Astrocyte (in vitro differentiated cells and primary cell): ENCODE results near the gene HIPK2. TPM values are rescaled to one million over a fixed set of nuclear protein-coding genes. Genes with fewer than 3 reads are reported as not detected.

Experiments used
- DNase-seq: peaks from one replicate; pipeline ENCODE4 v3.0.0-alpha.2; 2010; ENCODE audit warnings: low read depth
- FAIRE-seq: peaks from 2 replicates; lab custom pipeline; 2011; peaks lifted over from hg19 to GRCh38; lab: Jason Lieb, UNC
- H2AFZ ChIP-seq: 2 replicates; pipeline ENCODE4 v1.6.0; 2012; ENCODE audit warnings: low read depth, low read length, inconsistent platforms
- H3K27ac ChIP-seq: 2 replicates; pipeline ENCODE4 v1.5.1; 2011; ENCODE audit warnings: low read depth, low read length, inconsistent platforms
- H3K27me3 ChIP-seq: 2 replicates; pipeline ENCODE4 v1.6.0; 2011; ENCODE audit warnings: low read length, inconsistent platforms; ENCODE audit not compliant: insufficient read depth
- H3K36me3 ChIP-seq: 2 replicates; pipeline ENCODE4 v1.5.1; 2011; ENCODE audit warnings: low read length, inconsistent platforms; ENCODE audit not compliant: insufficient read depth
- H3K4me1 ChIP-seq: 2 replicates; pipeline ENCODE4 v1.5.1; 2011; ENCODE audit warnings: low read length, inconsistent platforms; ENCODE audit not compliant: insufficient read depth
- H3K4me2 ChIP-seq: 2 replicates; pipeline ENCODE4 v1.6.0; 2012; ENCODE audit warnings: low read length, inconsistent platforms
- H3K4me3 ChIP-seq: 2 replicates; pipeline ENCODE4 v1.5.1; 2011; ENCODE audit warnings: low read depth, mild to moderate bottlenecking, low read length, inconsistent platforms; ENCODE audit not compliant: insufficient read depth
- H3K79me2 ChIP-seq: 2 replicates; pipeline ENCODE4 v1.6.0; 2012; ENCODE audit warnings: mild to moderate bottlenecking, low read length, inconsistent platforms; ENCODE audit not compliant: insufficient read depth
- H3K9ac ChIP-seq: 2 replicates; pipeline ENCODE4 v1.6.0; 2012; ENCODE audit warnings: mild to moderate bottlenecking, low read length, inconsistent platforms
- H3K9me3 ChIP-seq: 2 replicates; pipeline ENCODE4 v1.5.1; 2012; ENCODE audit warnings: low read depth, mild to moderate bottlenecking, low read length, inconsistent platforms; ENCODE audit not compliant: insufficient read depth
- H4K20me1 ChIP-seq: 2 replicates; pipeline ENCODE4 v1.6.0; 2012; ENCODE audit warnings: low read length, inconsistent platforms; ENCODE audit not compliant: insufficient read depth
- H3K27ac Mint-ChIP-seq: one replicate; pipeline ENCODE4 v1.8.0; 2021; ENCODE audit warnings: mild to moderate bottlenecking, mixed read lengths; ENCODE audit not compliant: unreplicated experiment
- H3K27me3 Mint-ChIP-seq: one replicate; pipeline ENCODE4 v1.8.0; 2021; ENCODE audit warnings: low read depth, mixed read lengths; ENCODE audit not compliant: unreplicated experiment
- H3K36me3 Mint-ChIP-seq: one replicate; pipeline ENCODE4 v1.8.0; 2021; ENCODE audit warnings: low read depth, mixed read lengths; ENCODE audit not compliant: unreplicated experiment
- H3K4me1 Mint-ChIP-seq: one replicate; pipeline ENCODE4 v1.8.0; 2021; ENCODE audit warnings: low read depth, mixed read lengths; ENCODE audit not compliant: unreplicated experiment
- H3K4me3 Mint-ChIP-seq: one replicate; pipeline ENCODE4 v1.8.0; 2021; ENCODE audit warnings: mild to moderate bottlenecking, moderate library complexity, mixed read lengths; ENCODE audit not compliant: unreplicated experiment
- H3K9me3 Mint-ChIP-seq: one replicate; pipeline ENCODE4 v1.8.0; 2021; ENCODE audit warnings: mild to moderate bottlenecking, mixed read lengths; ENCODE audit not compliant: unreplicated experiment
- EZH2 ChIP-seq: IDR thresholded peaks from 2 replicates; pipeline ENCODE4 v1.6.1; 2012; ENCODE audit warnings: mild to moderate bottlenecking, low read length, inconsistent platforms; ENCODE audit not compliant: insufficient read depth
- total RNA-seq: library from RNA; stranded (reverse); gene quantifications from 2 replicates; pipeline ENCODE4 v1.2.1, GENCODE V29; 2021
- TF ChIP-seq, protein P1 (sequence below): IDR thresholded peaks from 2 replicates; pipeline ENCODE4 v1.5.1; 2011; ENCODE audit warnings: low read depth, mild to moderate bottlenecking, inconsistent platforms, low read length, moderate library complexity; ENCODE audit not compliant: insufficient read depth

HIPK2 gene
- total RNA-seq, 1 donor from 2014 or later = 35.8 TPM

DNA sequence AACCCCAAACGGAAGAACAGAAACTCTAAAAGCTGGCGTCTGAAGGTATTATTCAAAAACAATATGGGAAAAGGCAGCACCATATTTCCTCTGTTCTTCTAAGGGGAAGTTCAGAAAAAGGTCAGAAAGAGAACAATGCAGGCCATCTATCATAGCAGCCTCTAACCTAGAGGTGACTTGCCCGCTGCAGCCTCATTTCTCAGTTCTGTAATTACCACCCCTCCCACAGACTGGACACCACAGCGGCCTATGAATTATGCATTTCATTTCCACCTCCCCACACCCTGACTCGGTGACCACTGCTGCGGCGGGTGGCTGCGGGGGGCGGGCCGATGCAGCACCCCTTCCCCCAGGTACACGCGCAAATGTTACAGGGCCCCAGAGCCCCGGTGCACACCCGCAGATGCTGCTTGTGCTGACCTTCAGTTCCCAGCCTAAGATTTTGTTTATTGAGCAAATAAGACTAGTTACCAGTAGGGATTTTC is 128.8 kb downstream of the HIPK2 start:
- H3K36me3 Mint-ChIP-seq = peaks cover 4% of the 10 kb centered on the region
- Histone ChIP-seq H3K9me3 (no peaks in the 10 kb centered on the region), H3K9ac (no peak overlapping the region), H3K4me2 (no peak overlapping the region), H3K4me3 (no peak overlapping the region), H3K4me1 (peaks cover 7% of the 10 kb centered on the region), H3K36me3 (no peaks in the 10 kb centered on the region), H2AFZ (no peak overlapping the region), H3K79me2 (peaks cover 66% of the 10 kb centered on the region), H3K27ac (no peak overlapping the region), H4K20me1 (peaks cover 78% of the 10 kb centered on the region), H3K27me3 (no peaks in the 10 kb centered on the region)
- H3K4me3 Mint-ChIP-seq = no peak overlapping the region
- FAIRE-seq (no peak), DNase-seq (no peak)
- no peaks in the 10 kb centered on the region for H3K9me3 Mint-ChIP-seq
- no peak overlapping the region for H3K27ac Mint-ChIP-seq
- no peak for TF ChIP-seq EZH2
- TF ChIP-seq, protein P1, sequence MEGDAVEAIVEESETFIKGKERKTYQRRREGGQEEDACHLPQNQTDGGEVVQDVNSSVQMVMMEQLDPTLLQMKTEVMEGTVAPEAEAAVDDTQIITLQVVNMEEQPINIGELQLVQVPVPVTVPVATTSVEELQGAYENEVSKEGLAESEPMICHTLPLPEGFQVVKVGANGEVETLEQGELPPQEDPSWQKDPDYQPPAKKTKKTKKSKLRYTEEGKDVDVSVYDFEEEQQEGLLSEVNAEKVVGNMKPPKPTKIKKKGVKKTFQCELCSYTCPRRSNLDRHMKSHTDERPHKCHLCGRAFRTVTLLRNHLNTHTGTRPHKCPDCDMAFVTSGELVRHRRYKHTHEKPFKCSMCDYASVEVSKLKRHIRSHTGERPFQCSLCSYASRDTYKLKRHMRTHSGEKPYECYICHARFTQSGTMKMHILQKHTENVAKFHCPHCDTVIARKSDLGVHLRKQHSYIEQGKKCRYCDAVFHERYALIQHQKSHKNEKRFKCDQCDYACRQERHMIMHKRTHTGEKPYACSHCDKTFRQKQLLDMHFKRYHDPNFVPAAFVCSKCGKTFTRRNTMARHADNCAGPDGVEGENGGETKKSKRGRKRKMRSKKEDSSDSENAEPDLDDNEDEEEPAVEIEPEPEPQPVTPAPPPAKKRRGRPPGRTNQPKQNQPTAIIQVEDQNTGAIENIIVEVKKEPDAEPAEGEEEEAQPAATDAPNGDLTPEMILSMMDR = no peak
- H3K27me3 Mint-ChIP-seq = no peaks in the 10 kb centered on the region
- peaks cover 28% of the 10 kb centered on the region for H3K4me1 Mint-ChIP-seq

DNA sequence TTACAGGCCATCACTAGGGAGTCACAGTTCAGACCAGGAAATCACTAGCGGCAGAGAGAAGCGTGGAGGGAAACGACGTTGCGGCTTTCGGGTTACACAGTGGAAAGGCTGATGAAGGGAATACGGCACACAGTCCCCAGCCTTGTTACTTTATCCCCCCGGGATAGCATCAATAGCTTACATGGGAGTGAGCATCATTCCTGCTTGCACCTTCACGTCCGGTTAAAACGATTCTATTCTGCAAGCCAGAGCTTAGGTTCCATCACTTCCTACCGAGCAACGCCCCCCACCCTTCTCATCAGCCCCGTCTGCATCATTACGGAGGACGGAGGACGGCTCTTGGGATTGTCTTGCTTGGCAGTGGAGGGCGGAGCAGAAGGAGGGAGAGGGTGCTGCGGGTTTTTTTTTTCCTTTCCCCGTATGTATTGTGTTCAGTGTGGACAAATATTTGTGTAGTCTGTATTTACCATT is 129.4 kb downstream of the HIPK2 start:
- Histone ChIP-seq H3K36me3 (no peaks in the 10 kb centered on the region), H4K20me1 (peaks cover 80% of the 10 kb centered on the region), H3K79me2 (peaks cover 64% of the 10 kb centered on the region), H3K27me3 (no peaks in the 10 kb centered on the region), H2AFZ (no peak overlapping the region), H3K9me3 (no peaks in the 10 kb centered on the region), H3K9ac (peak overlapping the region; percentile 40), H3K4me1 (peaks cover 7% of the 10 kb centered on the region), H3K4me3 (no peak overlapping the region), H3K4me2 (no peak overlapping the region), H3K27ac (no peak overlapping the region)
- TF ChIP-seq, protein P1 = no peak
- TF ChIP-seq EZH2 = no peak
- Mint-ChIP-seq H3K4me1 (peaks cover 28% of the 10 kb centered on the region), H3K27ac (no peak overlapping the region), H3K36me3 (peaks cover 4% of the 10 kb centered on the region), H3K27me3 (no peaks in the 10 kb centered on the region), H3K9me3 (no peaks in the 10 kb centered on the region), H3K4me3 (no peak overlapping the region)
- DNase-seq (no peak), FAIRE-seq (no peak)

DNA sequence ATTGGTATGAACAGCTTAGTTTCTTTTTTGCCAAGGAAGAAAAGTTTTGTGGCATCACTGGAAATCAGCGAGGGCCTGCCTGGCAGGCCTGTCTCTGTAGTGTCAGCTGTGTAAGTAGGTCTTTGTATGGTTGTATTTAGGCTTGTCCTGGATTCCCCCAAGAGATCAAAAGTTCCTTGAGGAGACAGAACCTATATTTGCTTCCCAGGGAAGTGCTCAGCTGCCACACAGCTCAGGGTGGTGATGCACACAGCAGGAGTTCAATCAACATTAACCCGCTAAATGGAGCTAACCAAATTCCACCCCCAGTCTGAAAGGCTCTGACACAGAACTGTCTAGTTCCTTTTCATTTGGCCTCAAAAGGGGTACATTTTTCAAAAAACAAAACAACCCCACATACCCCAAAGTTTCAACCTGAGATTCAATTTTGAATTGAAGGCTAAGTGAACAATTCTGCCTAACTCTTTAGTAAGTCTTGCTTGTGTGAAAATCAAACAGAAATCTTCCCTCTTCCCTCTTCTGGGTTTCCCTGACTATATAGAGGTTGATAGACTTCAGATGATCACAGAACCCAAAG is 129.9 kb downstream of the HIPK2 start:
- no peaks in the 10 kb centered on the region for H3K9me3 Mint-ChIP-seq

More for the DNA sequence above, 129.9 kb downstream of the HIPK2 start:
- no peak for FAIRE-seq
- Histone ChIP-seq H3K27ac (no peak overlapping the region), H3K4me2 (no peak overlapping the region), H3K4me1 (peaks cover 7% of the 10 kb centered on the region), H3K79me2 (peaks cover 60% of the 10 kb centered on the region), H4K20me1 (peaks cover 80% of the 10 kb centered on the region), H3K27me3 (no peaks in the 10 kb centered on the region), H2AFZ (no peak overlapping the region), H3K9ac (peak overlapping the region; percentile 40), H3K9me3 (no peaks in the 10 kb centered on the region), H3K4me3 (no peak overlapping the region), H3K36me3 (no peaks in the 10 kb centered on the region)
- no peaks in the 10 kb centered on the region for H3K27me3 Mint-ChIP-seq
- no peak for TF ChIP-seq EZH2
- TF ChIP-seq, protein P1 = no peak
- no peak overlapping the region for H3K27ac Mint-ChIP-seq
- DNase-seq = no peak
- peaks cover 28% of the 10 kb centered on the region for H3K4me1 Mint-ChIP-seq
- H3K36me3 Mint-ChIP-seq = peaks cover 4% of the 10 kb centered on the region
- no peak overlapping the region for H3K4me3 Mint-ChIP-seq
